ENCODE data around the gene PBRM1. TPM values are rescaled to one million over a fixed set of nuclear protein-coding genes. Genes with fewer than 3 reads are reported as not detected.

Gene PBRM1
- total and polyA plus RNA-seq, 2 of the 8 experiments (the other 6 are each of a cell fraction or from before 2014, with no cell fraction given): 19.3 to 65.8 TPM

- Histone ChIP-seq H3K79me2 (ENCODE audit: control insufficient read depth in 1 of 2, insufficient read depth in 2 of 2, low read length in 2 of 2) (no peaks in the 10 kb centered on the region), H2AFZ (ENCODE audit: low read length) (no peak overlapping the region), H4K5ac (ENCODE audit: insufficient read length, low read depth, low read length) (no peak overlapping the region), H3K23ac (ENCODE audit: insufficient read length) (no peak overlapping the region), H3K36me3 (ENCODE audit: control insufficient read depth in 2 of 4, insufficient read depth in 4 of 4, low read length in 3 of 4) (peaks cover 10 to 40% (median 20%) of the 10 kb centered on the region in 4 experiments; a peak in 7 of 8 replicates), H3K14ac (ENCODE audit: insufficient read length) (no peak overlapping the region), H3K79me1 (ENCODE audit: low read depth, low read length) (no peaks in the 10 kb centered on the region), H2BK120ac (replicated peaks; ENCODE audit: low read depth, low read length) (no peak overlapping the region), H3K23me2 (ENCODE audit: low read depth, low read length) (no peaks in the 10 kb centered on the region; the same call in 1 of the 2 replicates), H3K56ac (replicated peaks; ENCODE audit: insufficient read length, low read depth, low read length) (no peak overlapping the region), H3K18ac (ENCODE audit: extremely low read depth, low read length) (no peak overlapping the region), H3K4me3 (ENCODE audit: extremely low read depth in 1 of 4, insufficient read depth in 2 of 4, low read depth in 3 of 4, low read length in 4 of 4) (no peak overlapping the region), H4K20me1 (replicated peaks in 1 of 2; ENCODE audit: control insufficient read depth in 1 of 2, insufficient read depth in 2 of 2, low read length in 2 of 2) (peaks cover 3 to 21% of the 10 kb centered on the region in 2 experiments), H3K4me1 (replicated peaks in 1 of 4; ENCODE audit: control insufficient read depth in 3 of 4, insufficient read depth in 4 of 4, low read length in 3 of 4) (peaks cover 0 to 6% (median 4%) of the 10 kb centered on the region in 4 experiments; a peak in 5 of 7 replicates), H3K9me3 (ENCODE audit: insufficient read depth in 2 of 2, low read depth in 1 of 2, low read length in 1 of 2) (no peaks in the 10 kb centered on the region), H3K4me2 (ENCODE audit: insufficient read depth in 1 of 2, low read depth in 2 of 2, low read length in 2 of 2) (no peak overlapping the region), H3K27ac (ENCODE audit: low read depth, low read length) (no peak overlapping the region), H4K91ac (replicated peaks; ENCODE audit: insufficient read length, low read length) (no peak overlapping the region), H3K9ac (replicated peaks in 1 of 4; ENCODE audit: extremely low read depth in 1 of 4, low read depth in 3 of 4, low read length in 3 of 4) (no peak overlapping the region), H3K27me3 (replicated peaks in 1 of 4; ENCODE audit: control insufficient read depth in 3 of 4, extremely low read depth in 1 of 4, insufficient read depth in 3 of 4, low read length in 3 of 4) (peaks cover 0 to 11% (median 4%) of the 10 kb centered on the region in 4 experiments; a peak in 5 of 7 replicates), H2BK20ac (ENCODE audit: low read length) (no peak overlapping the region), H2BK12ac (ENCODE audit: low read depth, low read length) (no peak overlapping the region), H3K4ac (replicated peaks; ENCODE audit: insufficient read length, low read depth, low read length) (no peak overlapping the region), H2BK5ac (ENCODE audit: low read depth, low read length) (no peak overlapping the region; the same call in 1 of the 2 replicates), H2AK5ac (ENCODE audit: low read depth, low read length) (no peak overlapping the region), H4K8ac (ENCODE audit: extremely low read depth, insufficient read depth, low read length) (peak overlapping the region; percentile 47; the same call in 1 of the 2 replicates), H2BK15ac (ENCODE audit: low read length) (no peak overlapping the region)
- FAIRE-seq (no peak), DNase-seq (ENCODE audit: low read depth in 1 of 2, low spot score in 2 of 2) (no peak)
- CTCF ChIA-PET (ENCODE audit: partially characterized antibody): interaction anchor here (0.6 kb wide), 1 partner anchor 1621 kb away, joined by 3 read pairs; no protein-coding TSS in a partner anchor
- POLR2A ChIA-PET (ENCODE audit: partially characterized antibody): interaction anchor here (0.7 to 3.5 kb wide), 5 partner anchors 10 to 165 kb away, joined by 3 to 16 read pairs (median 4); no protein-coding TSS in a partner anchor
- 94% methylated on average over 33 of the region's 33 CpGs; no CpG with 5 or more reads in 1 of the 2 experiments for WGBS, 2 experiments (ENCODE audit: extremely low coverage in 1 of 2, insufficient coverage in 1 of 2, insufficient read length in 1 of 2, insufficient replicate concordance in 2 of 2, low coverage in 1 of 2, low lambda C conversion rate in 2 of 2, missing lambda C conversion rate in 1 of 2)
- TF ChIP-seq GABPA (IDR thresholded peaks at IDR 0.05; ENCODE audit: borderline replicate concordance, insufficient read depth, low read length) (no peak), ZNF274 (IDR thresholded peaks at IDR 0.05; ENCODE audit: borderline replicate concordance, extremely low read depth, low read length) (no peak), SRF (IDR thresholded peaks at IDR 0.05; ENCODE audit: low read depth, low read length) (no peak), HDAC2 (IDR thresholded peaks at IDR 0.05; ENCODE audit: borderline replicate concordance in 1 of 2, low read depth in 2 of 2, low read length in 2 of 2) (no peak), POLR2AphosphoS5 (IDR thresholded peaks at IDR 0.05; ENCODE audit: low read depth, low read length) (no peak), RAD21 (IDR thresholded peaks at IDR 0.05 in 1 of 2, conservative IDR thresholded peaks at IDR 0.05 in 1 of 2; ENCODE audit: low read depth in 2 of 2, low read length in 2 of 2) (no peak), PHF8 (conservative IDR thresholded peaks at IDR 0.05; ENCODE audit: low read depth, low read length) (no peak), MAFK (IDR thresholded peaks at IDR 0.05; ENCODE audit: low read depth, low read length) (no peak), TCF12 (IDR thresholded peaks at IDR 0.05; ENCODE audit: low read depth, low read length) (no peak), EZH2 (IDR thresholded peaks at IDR 0.05; ENCODE audit: low read depth, low read length, severe bottlenecking) (no peak), JUN (IDR thresholded peaks at IDR 0.05; ENCODE audit: low read depth, low read length) (no peak)
These were observed 163.6 kb downstream of the PBRM1 start for GRCh38 chr3:52521881-52522650.

All from H1 (cell line).